ENCODE results near the gene ZNF253. TPM values are rescaled to one million over a fixed set of nuclear protein-coding genes. Genes with fewer than 3 reads are reported as not detected.
A peak's percentile ranks its signal among the peaks of the same experiment; 100 is the strongest.

Gene ZNF253
- total and polyA plus RNA-seq, 2 of the 13 experiments (the other 11 are each of a cell fraction or from before 2014, with no cell fraction given): 3.5 to 10.6 TPM

DNA sequence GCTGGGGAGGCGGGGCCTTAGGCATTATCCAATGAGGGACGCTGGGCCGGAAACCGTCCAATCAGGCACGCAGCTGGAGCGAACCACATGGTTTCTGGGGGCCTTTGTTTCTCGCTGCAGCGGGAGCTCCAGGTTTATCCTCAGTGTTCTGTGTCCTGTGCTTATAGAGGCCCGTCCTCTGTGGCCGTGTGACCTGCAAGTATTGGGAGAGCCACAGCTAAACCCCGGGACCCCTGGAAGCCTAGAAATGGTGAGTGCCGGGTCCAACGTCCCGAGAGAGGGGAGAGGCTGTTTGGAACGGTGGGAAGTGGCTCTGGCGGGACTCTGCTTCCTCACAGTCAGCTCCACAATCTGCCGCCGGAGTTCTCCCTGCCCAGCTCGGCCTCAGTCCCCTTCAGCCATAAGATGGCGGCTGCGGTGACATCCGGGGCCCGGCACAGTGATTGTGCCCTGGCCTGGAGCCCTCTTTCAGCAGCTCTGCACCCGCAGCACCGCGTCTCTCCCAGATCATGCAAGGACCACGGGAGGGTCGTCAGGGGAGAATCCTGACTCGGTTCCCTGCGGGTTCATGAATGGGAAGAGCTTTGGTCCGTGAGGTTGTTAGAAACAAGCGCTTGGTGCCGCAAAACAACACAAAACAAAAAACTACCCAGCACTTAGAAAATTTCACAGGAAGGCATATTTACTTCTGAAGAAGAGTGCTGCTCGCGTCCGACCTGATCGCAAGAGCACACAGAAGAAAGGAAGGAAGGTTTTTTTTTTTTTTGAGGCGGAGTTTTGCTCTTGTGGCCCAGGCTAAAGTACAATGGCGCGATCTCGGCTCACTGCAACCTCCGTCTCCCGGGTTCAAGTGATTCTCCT, at the start of gene ZNF253 (continued):
- TF ChIP-seq, protein P1, sequence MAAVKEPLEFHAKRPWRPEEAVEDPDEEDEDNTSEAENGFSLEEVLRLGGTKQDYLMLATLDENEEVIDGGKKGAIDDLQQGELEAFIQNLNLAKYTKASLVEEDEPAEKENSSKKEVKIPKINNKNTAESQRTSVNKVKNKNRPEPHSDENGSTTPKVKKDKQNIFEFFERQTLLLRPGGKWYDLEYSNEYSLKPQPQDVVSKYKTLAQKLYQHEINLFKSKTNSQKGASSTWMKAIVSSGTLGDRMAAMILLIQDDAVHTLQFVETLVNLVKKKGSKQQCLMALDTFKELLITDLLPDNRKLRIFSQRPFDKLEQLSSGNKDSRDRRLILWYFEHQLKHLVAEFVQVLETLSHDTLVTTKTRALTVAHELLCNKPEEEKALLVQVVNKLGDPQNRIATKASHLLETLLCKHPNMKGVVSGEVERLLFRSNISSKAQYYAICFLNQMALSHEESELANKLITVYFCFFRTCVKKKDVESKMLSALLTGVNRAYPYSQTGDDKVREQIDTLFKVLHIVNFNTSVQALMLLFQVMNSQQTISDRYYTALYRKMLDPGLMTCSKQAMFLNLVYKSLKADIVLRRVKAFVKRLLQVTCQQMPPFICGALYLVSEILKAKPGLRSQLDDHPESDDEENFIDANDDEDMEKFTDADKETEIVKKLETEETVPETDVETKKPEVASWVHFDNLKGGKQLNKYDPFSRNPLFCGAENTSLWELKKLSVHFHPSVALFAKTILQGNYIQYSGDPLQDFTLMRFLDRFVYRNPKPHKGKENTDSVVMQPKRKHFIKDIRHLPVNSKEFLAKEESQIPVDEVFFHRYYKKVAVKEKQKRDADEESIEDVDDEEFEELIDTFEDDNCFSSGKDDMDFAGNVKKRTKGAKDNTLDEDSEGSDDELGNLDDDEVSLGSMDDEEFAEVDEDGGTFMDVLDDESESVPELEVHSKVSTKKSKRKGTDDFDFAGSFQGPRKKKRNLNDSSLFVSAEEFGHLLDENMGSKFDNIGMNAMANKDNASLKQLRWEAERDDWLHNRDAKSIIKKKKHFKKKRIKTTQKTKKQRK (IDR thresholded peaks at IDR 0.05; ENCODE audit: low read length): no peak
- TF ChIP-seq HMGXB3 (CRISPR knock-in tag; IDR thresholded peaks at IDR 0.05; ENCODE audit: borderline replicate concordance) (no peak), ZUFSP (CRISPR knock-in tag; IDR thresholded peaks at IDR 0.05; ENCODE audit: borderline replicate concordance) (peak; percentile 62; the same call in 1 of the 2 replicates), ZNF530 (CRISPR knock-in tag; IDR thresholded peaks at IDR 0.05; ENCODE audit: low read depth) (peak; percentile 56; the same call in 1 of the 2 replicates), MBD4 (IDR thresholded peaks at IDR 0.05; ENCODE audit: borderline replicate concordance, low read length) (no peak), ZNF646 (CRISPR knock-in tag; IDR thresholded peaks at IDR 0.05) (no peak), U2AF2 (IDR thresholded peaks at IDR 0.05; ENCODE audit: low read depth, low read length) (0 out of 2 replicates have a peak, but pooled peaks have one; percentile 54), PCBP2 (optimal IDR thresholded peaks at IDR 0.05; ENCODE audit: low read depth, low read length, poor library complexity, severe bottlenecking) (no peak), ATAD3A (CRISPR knock-in tag; IDR thresholded peaks at IDR 0.05) (no peak; the same call in 1 of the 2 replicates), ZNF326 (CRISPR knock-in tag; IDR thresholded peaks at IDR 0.05; ENCODE audit: borderline replicate concordance) (no peak), CHD2 (IDR thresholded peaks at IDR 0.05; ENCODE audit: low read depth, low read length) (no peak)

Measured in HepG2 (cell line).